Activated CD4-positive, alpha-beta T cell treated with anti-CD3 and anti-CD28 coated beads, Interleukin-2, amount 10 ng/mL, durations not matched to agents 24 days and 14 days (primary cell): Measurements from ENCODE around the gene ACP5. TPM values are rescaled to one million over a fixed set of nuclear protein-coding genes. Genes with fewer than 3 reads are reported as not detected.
"Not testable (repeated sequence)": the region's sequence is repeated elsewhere in the genome, so short reads cannot be mapped to it uniquely, and the experiment has no call there.

Source experiments
- DNase-seq: peaks from one replicate; pipeline ENCODE4 v3.0.0; 2022
- H3K27ac Mint-ChIP-seq: one replicate; pipeline ENCODE4 v1.8.0; 2022; ENCODE audit warnings: mild to moderate bottlenecking, mixed read lengths
- H3K27me3 Mint-ChIP-seq: one replicate; pipeline ENCODE4 v1.8.0; 2022; ENCODE audit warnings: mixed read lengths
- H3K36me3 Mint-ChIP-seq: one replicate; pipeline ENCODE4 v1.8.0; 2022; ENCODE audit warnings: low read depth, mild to moderate bottlenecking, mixed read lengths
- H3K4me1 Mint-ChIP-seq: one replicate; pipeline ENCODE4 v1.8.0; 2021; ENCODE audit warnings: mixed read lengths
- H3K4me3 Mint-ChIP-seq: one replicate; pipeline ENCODE4 v1.8.0; 2022; ENCODE audit warnings: mild to moderate bottlenecking, moderate library complexity, mixed read lengths
- H3K9me3 Mint-ChIP-seq: one replicate; pipeline ENCODE4 v1.8.0; 2021; ENCODE audit warnings: mixed read lengths
- intact Hi-C: fragments of 100-400 bp; cut with micrococcal nuclease; formaldehyde crosslinking; loops from one replicate; pipeline ENCODE4 v1.15.1; 2023
- total RNA-seq: library from RNA; stranded (reverse); gene quantifications from 2 replicates; pipeline ENCODE4 v1.2.3, GENCODE V29; 2022

Gene ACP5
- total RNA-seq, 1 donor from 2014 or later: 9.5 TPM

DNA sequence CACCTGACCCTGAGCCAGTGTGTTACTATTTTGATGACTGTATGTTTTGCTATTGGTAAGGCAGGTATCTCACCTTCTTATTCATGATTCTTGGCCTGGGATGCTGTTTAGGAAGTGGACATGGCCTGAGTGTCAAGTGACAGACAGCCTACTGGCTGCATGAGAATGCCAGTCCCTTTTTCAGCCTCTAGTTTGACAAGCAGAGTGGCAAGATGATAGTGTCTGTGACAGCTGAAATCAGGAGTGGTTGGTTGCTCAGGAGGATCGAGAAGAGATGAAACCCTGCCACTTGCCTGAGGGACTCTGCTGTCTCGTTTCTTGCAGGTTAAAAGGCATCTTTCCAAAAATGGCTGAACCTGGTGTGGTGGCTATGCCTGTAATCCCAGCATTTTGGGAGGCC lies 11.3 kb downstream of the ACP5 start:
- intact Hi-C loops: no loop called here
- Mint-ChIP-seq H3K4me1 (peaks cover 8% of the 10 kb centered on the region), H3K9me3 (no peaks in the 10 kb centered on the region), H3K36me3 (no peaks in the 10 kb centered on the region), H3K4me3 (no peak overlapping the region), H3K27me3 (no peaks in the 10 kb centered on the region), H3K27ac (no peak overlapping the region)
- DNase-seq: no peak

DNA sequence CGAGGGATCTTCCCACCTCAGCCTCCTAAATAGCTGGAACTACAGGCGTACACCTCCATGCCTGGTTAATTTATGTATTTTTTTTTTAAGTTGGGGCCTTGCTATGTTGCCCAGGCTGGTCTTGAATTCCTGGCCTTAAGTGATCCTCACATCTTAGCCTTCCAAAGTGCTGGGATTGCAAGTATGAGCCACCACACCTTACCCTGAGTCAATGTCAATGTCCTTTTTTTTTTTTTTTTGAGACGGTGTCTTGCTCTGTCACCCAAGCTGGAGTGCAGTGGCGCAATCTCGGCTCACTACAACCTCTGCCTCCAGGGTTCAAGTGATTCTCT lies 11.8 kb downstream of the ACP5 start:
- H3K4me3 Mint-ChIP-seq, H3K9me3 Mint-ChIP-seq, DNase-seq, intact Hi-C loops, H3K36me3 Mint-ChIP-seq, H3K27ac Mint-ChIP-seq, H3K27me3 Mint-ChIP-seq: not testable (repeated sequence)
- H3K4me1 Mint-ChIP-seq: peaks cover 11% of the 10 kb centered on the region

DNA sequence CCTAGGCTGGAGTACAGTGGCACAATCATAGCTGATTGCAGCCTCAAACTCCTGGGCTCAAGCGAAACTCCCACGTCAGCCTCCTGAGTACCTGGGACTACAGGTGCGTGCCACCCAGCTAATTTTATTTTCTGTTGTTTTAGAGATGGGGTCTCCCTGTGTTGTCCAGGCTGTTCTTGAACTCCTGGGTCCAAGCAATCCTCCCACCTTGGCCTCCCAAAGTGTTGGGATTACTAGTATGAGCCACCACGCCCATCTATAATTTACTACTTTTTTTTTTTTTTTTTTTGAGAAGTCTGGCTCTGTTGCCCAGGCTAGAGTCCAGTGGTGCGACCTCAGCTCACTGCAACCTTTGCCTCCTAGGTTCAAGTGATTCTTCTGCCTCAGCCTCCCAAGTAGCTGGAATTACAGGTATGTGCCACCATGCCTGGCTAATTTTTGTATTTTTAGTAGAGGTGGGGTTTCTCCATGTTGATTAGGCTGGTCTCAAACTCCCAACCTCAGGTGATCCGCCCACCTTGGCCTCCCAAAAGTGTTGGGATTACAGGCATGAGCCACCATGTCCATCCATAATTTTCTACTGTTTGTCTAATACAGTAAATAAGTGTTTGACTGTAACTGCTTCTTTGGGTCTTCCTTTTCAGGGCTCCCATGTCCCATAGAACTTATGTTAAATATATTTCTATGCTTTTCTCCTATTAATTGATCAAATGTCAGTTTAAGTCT lies 13.2 kb downstream of the ACP5 start:
- H3K36me3 Mint-ChIP-seq, H3K9me3 Mint-ChIP-seq, H3K27me3 Mint-ChIP-seq, H3K4me3 Mint-ChIP-seq, intact Hi-C loops, DNase-seq, H3K27ac Mint-ChIP-seq: not testable (repeated sequence)
- peaks cover 19% of the 10 kb centered on the region for H3K4me1 Mint-ChIP-seq

DNA sequence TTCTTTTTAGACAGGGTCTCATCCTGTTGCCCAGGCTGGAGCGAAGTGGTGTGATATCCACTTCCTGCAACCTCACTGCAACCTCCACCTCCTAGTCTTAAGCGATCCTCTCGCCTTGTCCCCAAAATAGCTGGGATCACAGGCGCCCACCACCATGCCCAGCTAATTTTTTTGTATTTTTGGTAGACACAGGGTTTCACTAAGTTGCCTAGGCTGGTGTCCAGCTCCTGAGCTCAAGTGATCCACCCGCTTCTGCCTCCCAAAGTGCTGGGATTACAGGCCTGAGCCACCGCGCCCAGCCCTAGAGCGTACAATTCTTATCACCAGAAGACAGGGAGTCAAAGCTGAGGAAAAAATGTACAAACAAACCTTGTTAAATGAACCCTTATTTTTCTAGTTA lies 13.9 kb downstream of the ACP5 start:
- intact Hi-C loops: no loop called here
- Mint-ChIP-seq H3K36me3 (peaks cover 4% of the 10 kb centered on the region), H3K4me1 (peaks cover 22% of the 10 kb centered on the region), H3K27ac (no peak overlapping the region), H3K4me3 (no peak overlapping the region), H3K27me3 (no peaks in the 10 kb centered on the region), H3K9me3 (no peaks in the 10 kb centered on the region)
- no peak for DNase-seq

DNA sequence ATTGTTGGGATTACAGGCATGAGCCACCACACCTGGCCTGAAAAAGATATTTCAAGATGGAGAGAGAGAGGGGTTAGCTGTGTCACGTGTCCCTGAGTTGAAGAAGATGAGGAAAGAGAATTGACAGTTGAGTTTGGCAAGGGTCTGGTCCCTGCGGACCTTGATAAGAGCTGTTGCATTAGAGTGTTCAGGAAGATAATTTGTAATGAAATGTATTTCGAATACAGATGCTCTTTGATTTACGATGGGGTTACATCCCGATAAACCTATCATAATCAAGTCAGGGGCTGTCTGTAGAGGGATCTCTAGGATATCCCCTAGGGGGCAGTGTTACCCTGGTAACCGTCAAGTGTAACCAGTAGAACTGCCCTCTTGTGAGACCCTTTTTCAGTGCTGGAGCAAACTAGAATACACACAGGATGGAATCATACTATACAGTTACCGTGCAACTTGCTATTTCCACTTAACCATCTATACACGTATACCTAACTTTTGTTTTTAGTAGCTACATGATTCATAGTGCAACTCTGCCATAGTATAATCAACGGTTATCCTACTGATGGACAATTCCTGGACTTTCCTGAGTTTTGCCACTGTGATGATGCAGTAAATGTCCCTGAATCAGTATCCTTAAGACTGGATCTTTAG lies 16.9 kb downstream of the ACP5 start:
- H3K27me3 Mint-ChIP-seq: no peaks in the 10 kb centered on the region
- no peaks in the 10 kb centered on the region for H3K9me3 Mint-ChIP-seq
- H3K27ac Mint-ChIP-seq: peak overlapping the region; percentile 79
- intact Hi-C loops: loop anchor here (1.0 kb wide), 2 partner anchors 21 to 27 kb away; no protein-coding TSS in a partner anchor
- H3K36me3 Mint-ChIP-seq: peaks cover 17% of the 10 kb centered on the region
- H3K4me3 Mint-ChIP-seq: peak overlapping the region; percentile 95
- H3K4me1 Mint-ChIP-seq: peaks cover 36% of the 10 kb centered on the region
- peak; percentile 91 for DNase-seq

DNA sequence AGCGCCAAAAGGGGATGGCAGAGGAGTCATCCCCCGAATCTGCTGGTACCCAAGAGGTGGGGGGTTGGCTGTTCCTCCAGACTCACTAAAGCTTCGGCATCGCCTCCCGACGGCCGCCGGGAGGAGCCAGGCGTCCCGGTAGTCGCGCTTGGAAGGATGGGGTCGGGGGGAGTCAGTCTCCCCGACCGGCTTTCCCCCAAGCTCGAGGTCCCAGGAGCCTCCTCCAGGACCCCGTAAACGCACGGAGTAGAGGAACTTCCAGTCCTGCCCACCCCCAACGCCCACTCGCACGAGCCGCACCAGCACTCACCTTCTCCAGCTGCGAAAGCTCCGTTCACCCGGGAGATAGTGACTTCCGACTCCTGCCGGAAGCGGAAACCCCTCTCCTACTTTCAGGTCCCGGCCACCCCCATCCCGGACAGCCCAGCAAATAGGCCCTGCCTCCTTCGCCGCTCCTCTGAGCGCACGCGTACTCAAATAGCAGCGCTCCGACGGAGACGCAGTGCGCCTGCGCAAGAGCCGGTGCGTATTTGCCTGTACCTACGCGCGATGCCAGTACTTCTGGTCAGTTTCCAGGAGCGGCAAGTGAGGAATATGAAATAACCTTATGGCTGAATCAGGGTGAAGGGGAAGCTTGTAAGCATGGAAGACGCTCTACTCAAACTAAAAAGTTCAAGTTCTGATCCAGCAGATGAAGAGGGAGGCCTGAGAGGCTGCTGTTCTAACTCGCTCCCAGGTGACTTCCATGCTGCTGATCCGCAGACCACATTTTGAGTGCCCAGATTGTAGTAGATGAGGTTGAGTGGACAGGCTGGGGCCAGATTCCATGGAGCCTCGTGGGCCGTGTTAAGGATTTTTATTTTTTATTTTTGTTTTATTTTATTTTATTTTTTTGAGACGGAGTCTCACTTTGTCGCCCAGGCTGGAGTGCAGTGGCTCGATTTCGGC lies 18.3 kb downstream of the ACP5 start, which contains the start of gene ELOF1:
Gene ELOF1 (minus strand): TSS at position 350 of the 948 bp plus-strand sequence. CDS start 4,883 bp downstream, outside the sequence.
- Mint-ChIP-seq H3K27ac (peak within 1 kb of the TSS; percentile 96), H3K27me3 (no peaks in the 10 kb centered on the region), H3K36me3 (peaks cover 23% of the 10 kb centered on the region), H3K4me3 (peak within 1 kb of the TSS; percentile 95), H3K9me3 (no peaks in the 10 kb centered on the region), H3K4me1 (peaks cover 42% of the 10 kb centered on the region)
- peak; percentile 99 for DNase-seq
- intact Hi-C loops: loop anchor here (1.0 to 2.0 kb wide), 3 partner anchors 23 to 124 kb away; partner anchors contain the start of genes ECSIT, ODAD3 and PRKCSH

DNA sequence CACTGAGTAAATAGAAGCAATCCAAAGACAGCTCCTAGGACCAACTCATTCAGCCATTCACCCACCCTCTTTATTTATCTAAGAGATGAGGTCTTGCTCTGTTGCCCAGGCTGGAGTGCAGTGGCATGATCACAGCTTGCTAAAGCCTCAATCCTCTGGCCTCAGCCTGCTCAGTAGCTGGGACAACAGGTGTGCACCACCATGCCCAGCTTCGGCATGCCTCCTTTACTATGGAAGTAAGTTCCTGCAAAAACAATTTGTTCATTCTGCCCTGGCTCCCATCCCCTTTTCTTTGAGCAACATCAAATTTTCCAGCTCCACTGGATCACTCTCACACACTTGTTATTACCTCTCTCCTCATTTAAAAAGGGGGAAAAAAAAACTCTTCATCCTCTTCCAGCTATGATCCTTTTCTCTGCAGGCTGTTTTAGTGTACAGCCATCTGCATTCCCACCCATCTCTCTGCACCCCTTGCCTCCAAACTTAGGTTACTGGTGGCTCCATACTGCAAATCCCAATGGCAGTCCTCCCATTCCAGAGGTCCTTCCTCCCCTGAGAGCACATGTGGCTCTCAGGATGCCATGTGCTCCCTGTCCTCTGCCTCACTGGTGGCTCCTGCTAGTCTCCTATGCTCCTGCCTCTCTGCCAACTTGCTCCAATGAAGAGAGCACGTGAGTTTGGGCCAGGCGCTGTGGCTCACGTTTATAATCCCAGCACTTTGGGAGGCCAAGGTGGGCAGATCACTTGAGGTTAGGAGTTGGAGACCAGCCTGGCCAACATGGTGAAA lies 20.6 kb downstream of the ACP5 start:
- intact Hi-C loops: no loop called here

DNA sequence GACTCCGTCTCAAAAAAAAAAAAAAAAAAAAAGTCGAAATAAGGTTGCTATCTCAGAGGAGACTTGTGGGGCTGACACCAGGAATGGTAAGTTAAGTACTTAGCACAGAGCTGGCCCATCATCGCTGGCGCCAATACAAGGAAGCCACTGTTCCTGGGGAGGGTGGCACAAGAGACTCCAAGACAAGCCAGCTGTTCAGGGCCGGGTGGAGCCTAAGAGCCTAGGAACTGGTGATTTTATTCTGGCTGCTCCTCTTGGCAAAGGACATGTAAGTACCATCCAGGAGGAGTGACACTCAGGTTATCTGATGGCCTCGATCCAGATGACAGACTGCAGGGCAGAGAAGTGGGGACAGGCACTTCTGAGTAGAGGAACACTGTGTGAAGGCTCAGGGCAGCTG lies 22.2 kb downstream of the ACP5 start:
- Mint-ChIP-seq H3K4me1 (peaks cover 34% of the 10 kb centered on the region), H3K9me3 (no peaks in the 10 kb centered on the region), H3K27me3 (no peaks in the 10 kb centered on the region), H3K4me3 (no peak overlapping the region), H3K36me3 (peaks cover 33% of the 10 kb centered on the region), H3K27ac (no peak overlapping the region)
- intact Hi-C loops: no loop called here
- DNase-seq: no peak

More for the DNA sequence above, 20.6 kb downstream of the ACP5 start:
- Mint-ChIP-seq H3K4me3 (peak overlapping the region; percentile 95), H3K27me3 (no peaks in the 10 kb centered on the region), H3K27ac (peak overlapping the region; percentile 25), H3K9me3 (no peaks in the 10 kb centered on the region), H3K4me1 (peaks cover 42% of the 10 kb centered on the region), H3K36me3 (peaks cover 33% of the 10 kb centered on the region)
- no peak for DNase-seq

DNA sequence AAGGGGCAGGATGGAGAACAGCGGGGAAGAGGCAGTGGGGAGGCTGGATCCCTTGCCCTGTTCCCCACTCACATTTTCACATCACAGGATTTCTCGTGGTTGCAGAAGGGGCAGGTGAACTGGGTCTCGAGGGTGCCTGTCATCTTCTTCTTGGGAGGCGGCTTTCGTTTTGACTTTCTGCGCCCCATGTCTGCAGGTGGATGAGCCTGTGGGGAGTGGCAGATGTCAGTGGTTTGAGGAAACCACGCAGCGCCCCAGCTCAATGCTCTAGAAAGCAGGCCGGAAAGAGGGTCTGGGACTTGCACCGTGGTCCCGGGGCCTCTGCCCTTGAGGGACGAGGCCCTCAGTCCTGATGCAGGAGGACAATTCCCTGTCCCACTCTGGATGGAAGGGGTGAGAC lies 23.3 kb downstream of the ACP5 start:
- Mint-ChIP-seq H3K9me3 (no peaks in the 10 kb centered on the region), H3K36me3 (peaks cover 32% of the 10 kb centered on the region), H3K27me3 (no peaks in the 10 kb centered on the region), H3K4me1 (peaks cover 29% of the 10 kb centered on the region), H3K27ac (peak overlapping the region; percentile 27), H3K4me3 (no peak overlapping the region)
- intact Hi-C loops: no loop called here
- no peak for DNase-seq

DNA sequence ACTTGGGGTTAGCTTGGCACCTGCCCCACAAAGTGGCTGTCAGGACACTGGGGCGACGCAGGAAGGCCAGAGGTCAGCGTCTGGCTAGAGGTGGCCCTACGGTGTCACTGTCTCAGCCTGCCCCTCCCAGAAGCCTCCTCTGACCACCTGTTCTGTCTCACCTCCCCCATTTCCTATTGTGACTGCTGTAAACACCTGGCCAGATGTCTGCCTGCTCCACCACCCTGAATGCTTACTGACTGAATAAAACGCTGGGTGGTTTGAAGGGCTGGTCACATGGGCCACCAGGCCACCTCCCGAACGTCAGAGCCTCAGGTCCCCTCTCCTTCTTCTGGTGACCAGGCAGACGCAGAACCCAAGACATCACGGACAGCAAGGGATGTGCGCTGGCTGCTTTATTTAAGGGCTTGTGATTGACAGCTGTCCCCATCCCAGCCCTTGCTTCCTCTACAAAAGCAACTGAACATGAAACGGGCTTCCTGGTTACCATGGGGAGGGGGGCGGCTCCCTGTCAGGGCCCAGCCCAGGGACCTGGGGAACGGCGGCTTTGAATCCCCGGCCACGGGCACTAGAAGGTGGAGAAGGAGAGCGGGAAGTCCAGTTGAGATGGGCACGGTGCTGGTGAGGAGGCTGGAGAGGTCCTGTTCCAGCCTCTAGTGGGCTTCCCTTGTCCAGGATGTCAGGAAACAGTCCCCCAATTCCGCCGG lies 24.6 kb downstream of the ACP5 start:
- intact Hi-C loops: no loop called here
- no peak overlapping the region for H3K27ac Mint-ChIP-seq
- no peak for DNase-seq
- H3K27me3 Mint-ChIP-seq: no peaks in the 10 kb centered on the region
- no peak overlapping the region for H3K4me3 Mint-ChIP-seq
- H3K9me3 Mint-ChIP-seq: no peaks in the 10 kb centered on the region
- peaks cover 20% of the 10 kb centered on the region for H3K4me1 Mint-ChIP-seq
- peaks cover 27% of the 10 kb centered on the region for H3K36me3 Mint-ChIP-seq

DNA sequence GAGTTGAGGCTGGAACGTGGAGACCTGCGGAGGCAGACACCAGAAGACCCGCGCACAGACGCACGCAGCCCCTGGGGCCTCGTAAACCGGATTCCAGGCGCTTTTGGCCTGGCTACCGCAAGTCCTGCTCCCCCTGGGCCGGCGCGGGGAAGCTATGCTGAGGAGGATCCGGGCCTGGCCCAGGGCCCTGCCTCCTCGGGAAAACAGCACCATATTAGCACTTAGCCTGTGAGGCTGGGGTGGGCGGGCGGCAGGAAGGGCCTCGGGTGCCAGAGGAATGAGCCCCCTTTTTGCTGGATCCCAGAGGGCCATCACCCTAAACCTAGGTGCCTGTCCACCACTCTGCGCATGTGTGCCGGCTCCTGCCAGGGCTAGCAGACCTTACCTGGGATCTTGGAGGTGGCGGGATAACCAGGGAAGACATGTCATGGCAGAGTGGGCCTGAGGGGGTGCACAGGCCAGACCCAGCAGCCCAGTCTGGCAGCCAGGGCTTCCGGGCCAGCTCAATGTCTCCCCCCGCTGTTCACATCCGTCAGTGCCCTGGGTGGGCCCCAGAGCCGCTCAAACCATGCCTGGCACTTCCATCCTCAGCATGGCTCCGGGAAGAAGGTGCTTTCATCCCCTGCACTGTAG lies 25.7 kb downstream of the ACP5 start:
- intact Hi-C loops: no loop called here
- Mint-ChIP-seq H3K36me3 (peaks cover 21% of the 10 kb centered on the region), H3K4me1 (peaks cover 15% of the 10 kb centered on the region), H3K27me3 (no peaks in the 10 kb centered on the region), H3K27ac (no peak overlapping the region), H3K4me3 (no peak overlapping the region), H3K9me3 (no peaks in the 10 kb centered on the region)
- no peak for DNase-seq

DNA sequence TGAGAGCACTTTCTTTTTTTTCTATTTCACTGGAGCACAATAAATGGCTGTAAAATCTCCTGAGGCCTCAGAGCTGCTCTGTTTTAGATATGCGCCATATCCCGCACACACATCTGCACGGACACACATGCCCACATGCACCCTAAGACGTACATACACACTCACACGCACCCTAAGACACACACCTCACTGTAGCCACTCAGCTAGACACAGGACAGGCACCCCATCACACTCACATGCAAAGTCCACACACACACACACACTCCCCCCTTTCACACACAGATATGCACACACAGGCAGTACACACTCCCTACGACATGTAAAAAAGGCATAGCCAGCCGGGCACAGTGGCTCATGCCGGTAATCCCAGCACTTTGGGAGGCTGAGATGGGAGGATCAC lies 27.2 kb downstream of the ACP5 start:
- Mint-ChIP-seq H3K4me3 (no peak overlapping the region), H3K27me3 (no peaks in the 10 kb centered on the region), H3K36me3 (peaks cover 13% of the 10 kb centered on the region), H3K4me1 (peaks cover 9% of the 10 kb centered on the region), H3K9me3 (no peaks in the 10 kb centered on the region), H3K27ac (no peak overlapping the region)
- intact Hi-C loops: no loop called here
- no peak for DNase-seq
